ENCODE results near the gene RRP36.

DNA sequence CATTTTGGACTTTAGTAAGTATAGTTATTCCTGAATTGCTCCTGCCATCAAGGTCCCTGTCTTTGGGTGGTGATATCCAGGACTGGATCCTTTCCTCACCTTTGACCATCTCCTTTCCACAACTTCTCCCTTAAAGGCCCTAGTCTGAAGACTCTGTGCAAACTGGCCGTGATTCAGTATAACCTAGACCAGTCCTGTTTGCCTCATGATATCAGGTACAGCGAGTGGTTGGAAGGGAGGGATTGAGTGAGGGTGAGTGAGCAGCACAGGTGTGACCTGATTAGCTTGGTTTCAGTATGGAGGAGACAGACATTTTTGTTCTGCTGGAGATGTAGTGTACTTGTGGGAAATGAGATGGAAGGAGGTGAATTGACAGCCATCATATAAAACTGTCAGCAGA, 2.3 kb upstream of the RRP36 start:
- TF ChIP-seq, protein P1, sequence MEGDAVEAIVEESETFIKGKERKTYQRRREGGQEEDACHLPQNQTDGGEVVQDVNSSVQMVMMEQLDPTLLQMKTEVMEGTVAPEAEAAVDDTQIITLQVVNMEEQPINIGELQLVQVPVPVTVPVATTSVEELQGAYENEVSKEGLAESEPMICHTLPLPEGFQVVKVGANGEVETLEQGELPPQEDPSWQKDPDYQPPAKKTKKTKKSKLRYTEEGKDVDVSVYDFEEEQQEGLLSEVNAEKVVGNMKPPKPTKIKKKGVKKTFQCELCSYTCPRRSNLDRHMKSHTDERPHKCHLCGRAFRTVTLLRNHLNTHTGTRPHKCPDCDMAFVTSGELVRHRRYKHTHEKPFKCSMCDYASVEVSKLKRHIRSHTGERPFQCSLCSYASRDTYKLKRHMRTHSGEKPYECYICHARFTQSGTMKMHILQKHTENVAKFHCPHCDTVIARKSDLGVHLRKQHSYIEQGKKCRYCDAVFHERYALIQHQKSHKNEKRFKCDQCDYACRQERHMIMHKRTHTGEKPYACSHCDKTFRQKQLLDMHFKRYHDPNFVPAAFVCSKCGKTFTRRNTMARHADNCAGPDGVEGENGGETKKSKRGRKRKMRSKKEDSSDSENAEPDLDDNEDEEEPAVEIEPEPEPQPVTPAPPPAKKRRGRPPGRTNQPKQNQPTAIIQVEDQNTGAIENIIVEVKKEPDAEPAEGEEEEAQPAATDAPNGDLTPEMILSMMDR (IDR thresholded peaks at IDR 0.05; ENCODE audit: poor library complexity), result no peak
- TF ChIP-seq EZH2 (IDR thresholded peaks at IDR 0.05; ENCODE audit: borderline replicate concordance) (no peak), EZH2phosphoT487 (IDR thresholded peaks at IDR 0.05; ENCODE audit: low read depth, severe bottlenecking, unreplicated experiment) (no peak)

Measured in hepatocyte (in vitro differentiated cells).